Measurements from ENCODE around the gene ANKRD16. TPM values are rescaled to one million over a fixed set of nuclear protein-coding genes. Genes with fewer than 3 reads are reported as not detected.
"Not testable (repeated sequence)": the region's sequence is repeated elsewhere in the genome, so short reads cannot be mapped to it uniquely, and the experiment has no call there.

Gene ANKRD16
- total RNA-seq, 4 donors from 2014 or later = 8.0 to 19.8 (median 13.1) TPM

GRCh38 chr10:5873515-5873995 is 16.1 kb downstream of the ANKRD16 start:
- no peak overlapping the region for H3K4me3 ChIP-seq (replicated peaks in 1 of 3)
- no peak for TF ChIP-seq POLR2A (IDR thresholded peaks at IDR 0.05)
- TF ChIP-seq CTCF (IDR thresholded peaks at IDR 0.05) = peak; percentile 63 to 78 (median 71)
- intact Hi-C loops (cut with DNase I) = loop anchor here (5.0 to 10.0 kb wide), 5 partner anchors 61 to 1049 kb away; partner anchors contain the start of genes AKR1E2, ASB13 and GDI2
- H3K9me3 ChIP-seq = no peaks in the 10 kb centered on the region
- no peak overlapping the region for H3K27ac ChIP-seq
- DNase-seq = peak; percentile 61 to 70
- peaks cover 0 to 12% of the 10 kb centered on the region in 2 donors for H3K36me3 ChIP-seq
- no peaks in the 10 kb centered on the region for H3K27me3 ChIP-seq
- 54 to 55% methylated on average over 9 of the region's 9 CpGs for WGBS, 2 donors
- H3K4me1 ChIP-seq = peaks cover 0 to 14% of the 10 kb centered on the region in 2 donors

GRCh38 chr10:5871596-5871995 is 18.1 kb downstream of the ANKRD16 start:
- WGBS, 2 donors = 72 to 77% methylated on average over 5 of the region's 5 CpGs
- H3K27ac ChIP-seq = no peak overlapping the region
- no peak overlapping the region for H3K4me3 ChIP-seq (replicated peaks in 1 of 3)
- H3K36me3 ChIP-seq = no peaks in the 10 kb centered on the region
- DNase-seq = no peak
- intact Hi-C loops (cut with DNase I) = loop anchor here (5.0 to 10.0 kb wide), 5 partner anchors 59 to 1047 kb away; partner anchors contain the start of genes AKR1E2, ASB13 and GDI2
- no peaks in the 10 kb centered on the region for H3K27me3 ChIP-seq
- peaks cover 0 to 8% of the 10 kb centered on the region in 2 donors for H3K4me1 ChIP-seq
- TF ChIP-seq CTCF (IDR thresholded peaks at IDR 0.05) = no peak
- H3K9me3 ChIP-seq = no peaks in the 10 kb centered on the region

GRCh38 chr10:5869156-5869555 is 20.5 kb downstream of the ANKRD16 start:
- Histone ChIP-seq H3K9me3 (no peaks in the 10 kb centered on the region), H3K36me3 (no peaks in the 10 kb centered on the region), H3K4me1 (no peaks in the 10 kb centered on the region), H3K27ac (no peak overlapping the region), H3K4me3 (replicated peaks in 1 of 3) (no peak overlapping the region), H3K27me3 (no peaks in the 10 kb centered on the region)
- intact Hi-C loops (cut with DNase I) = no loop called here
- WGBS, 2 donors = 88 to 93% methylated on average over 3 of the region's 3 CpGs
- no peak for TF ChIP-seq CTCF (IDR thresholded peaks at IDR 0.05)
- DNase-seq = no peak

- H3K36me3 ChIP-seq; H3K4me1 ChIP-seq; H3K4me3 ChIP-seq (replicated peaks in 1 of 3); DNase-seq; H3K27me3 ChIP-seq; H3K27ac ChIP-seq; H3K9me3 ChIP-seq; intact Hi-C loops (cut with DNase I): not testable (repeated sequence)
- 85 to 91% methylated on average over 8 of the region's 8 CpGs for WGBS, 2 donors
Measured at GRCh38 chr10:5868383-5868782, 21.3 kb downstream of the ANKRD16 start.

GRCh38 chr10:5867091-5867615 is 22.5 kb downstream of the ANKRD16 start:
- H3K9me3 ChIP-seq; H3K36me3 ChIP-seq; H3K4me3 ChIP-seq (replicated peaks in 1 of 3); intact Hi-C loops (cut with DNase I); DNase-seq; H3K27ac ChIP-seq; H3K4me1 ChIP-seq; H3K27me3 ChIP-seq: not testable (repeated sequence)
- 44 to 45% methylated on average over 4 of the region's 4 CpGs for WGBS, 2 donors

- H3K36me3 ChIP-seq; H3K9me3 ChIP-seq; H3K4me1 ChIP-seq; H3K27me3 ChIP-seq; H3K4me3 ChIP-seq (replicated peaks in 1 of 3); DNase-seq; H3K27ac ChIP-seq; intact Hi-C loops (cut with DNase I): not testable (repeated sequence)
- 72 to 84% methylated on average over 5 of the region's 5 CpGs for WGBS, 2 donors
Measured at GRCh38 chr10:5866451-5867081, 23.1 kb downstream of the ANKRD16 start.

GRCh38 chr10:5862981-5863685 is 26.6 kb downstream of the ANKRD16 start:
- WGBS, 2 donors = 98% methylated on average over 9 of the region's 9 CpGs
- intact Hi-C loops (cut with DNase I); H3K4me1 ChIP-seq; DNase-seq; H3K4me3 ChIP-seq (replicated peaks in 1 of 3); H3K27ac ChIP-seq; H3K36me3 ChIP-seq; H3K9me3 ChIP-seq; H3K27me3 ChIP-seq: not testable (repeated sequence)
